SK-N-SH treated with all-trans-retinoic acid at 6 μM for 48 hours (cell line): Measurements from ENCODE around the gene MIOX.

Experiments used
- ATAC-seq: fragments of 200-7000 bp; cut with Tn5 transposase; 3 replicates; pipeline ENCODE4 v1.9.1; 2020; ENCODE audit warnings: mild to moderate bottlenecking, moderate library complexity
- BACH2 ChIP-seq: fragments of 250-450 bp; sonication (Bioruptor Pico); IDR thresholded peaks from 2 replicates; pipeline ENCODE4 v1.9.0; 2021; ENCODE audit warnings: mild to moderate bottlenecking, borderline replicate concordance
- CREB5 ChIP-seq: fragments of 250-450 bp; sonication (Bioruptor Pico); IDR thresholded peaks from 2 replicates; pipeline ENCODE4 v1.5.1; 2020; ENCODE audit warnings: low read depth, mild to moderate bottlenecking, moderate library complexity
- CSDC2 ChIP-seq: fragments of 250-450 bp; sonication (Bioruptor Pico); IDR thresholded peaks from 2 replicates; pipeline ENCODE4 v1.5.0; 2020; ENCODE audit warnings: mild to moderate bottlenecking, moderate library complexity
- ESRRG ChIP-seq: fragments of 250-450 bp; sonication (Bioruptor Pico); IDR thresholded peaks from 2 replicates; pipeline ENCODE4 v1.6.1; 2021; ENCODE audit warnings: mild to moderate bottlenecking
- GLIS3 ChIP-seq: fragments of 250-450 bp; sonication (Bioruptor Pico); IDR thresholded peaks from 2 replicates; pipeline ENCODE4 v1.5.0; 2020; ENCODE audit warnings: mild to moderate bottlenecking, moderate library complexity
- OSR1 ChIP-seq: fragments of 250-450 bp; sonication (Bioruptor Pico); IDR thresholded peaks from 2 replicates; pipeline ENCODE4 v1.8.0; 2022; ENCODE audit warnings: moderate library complexity, mild to moderate bottlenecking, inconsistent platforms
- POU6F1 ChIP-seq: fragments of 250-450 bp; sonication (Bioruptor Pico); IDR thresholded peaks from 2 replicates; pipeline ENCODE4 v1.8.0; 2021; ENCODE audit warnings: low read depth, mild to moderate bottlenecking, moderate library complexity, borderline replicate concordance
- PPARA ChIP-seq: fragments of 250-450 bp; sonication (Bioruptor Pico); IDR thresholded peaks from 2 replicates; pipeline ENCODE4 v1.5.0; 2020; ENCODE audit warnings: mild to moderate bottlenecking, borderline replicate concordance
- RARB ChIP-seq: fragments of 250-450 bp; sonication (Bioruptor Pico); IDR thresholded peaks from 2 replicates; pipeline ENCODE4 v1.8.0; 2021; ENCODE audit warnings: mild to moderate bottlenecking, moderate library complexity
- SNAI2 ChIP-seq: fragments of 250-450 bp; sonication (Bioruptor Pico); IDR thresholded peaks from 2 replicates; pipeline ENCODE4 v1.5.0; 2020; ENCODE audit warnings: mild to moderate bottlenecking, moderate library complexity
- TCF4 ChIP-seq: fragments of 250-450 bp; sonication (Bioruptor Pico); IDR thresholded peaks from 2 replicates; pipeline ENCODE4 v1.8.0; 2021; ENCODE audit warnings: mild to moderate bottlenecking, moderate library complexity, borderline replicate concordance
- TOX ChIP-seq: fragments of 250-450 bp; sonication (Bioruptor Pico); IDR thresholded peaks from 2 replicates; pipeline ENCODE4 v1.8.0; 2021; ENCODE audit warnings: mild to moderate bottlenecking, moderate library complexity, borderline replicate concordance
- TSHZ2 ChIP-seq: fragments of 250-450 bp; sonication (Bioruptor Pico); IDR thresholded peaks from 2 replicates; pipeline ENCODE4 v1.5.0; 2020; ENCODE audit warnings: mild to moderate bottlenecking, moderate library complexity
- ZC3H10 ChIP-seq: fragments of 250-450 bp; sonication (Bioruptor Pico); IDR thresholded peaks from 2 replicates; pipeline ENCODE4 v1.5.1; 2021; ENCODE audit warnings: mild to moderate bottlenecking, moderate library complexity
- ZFP3 ChIP-seq: fragments of 250-450 bp; sonication (Bioruptor Pico); IDR thresholded peaks from 2 replicates; pipeline ENCODE4 v1.5.0; 2020; ENCODE audit warnings: mild to moderate bottlenecking, moderate library complexity
- ZFP30 ChIP-seq: fragments of 450-650 bp; formaldehyde crosslinking; IDR thresholded peaks from 2 replicates; pipeline ENCODE4 v1.5.0; 2022; ENCODE audit warnings: mild to moderate bottlenecking, moderate library complexity
- ZNF565 ChIP-seq: fragments of 450-650 bp; formaldehyde crosslinking; conservative IDR thresholded peaks from 2 replicates; pipeline ENCODE4 v1.5.0; 2020; ENCODE audit warnings: low read depth, mild to moderate bottlenecking, moderate library complexity
- ZNF70 ChIP-seq: fragments of 450-650 bp; formaldehyde crosslinking; IDR thresholded peaks from 2 replicates; pipeline ENCODE4 v1.5.0; 2020; ENCODE audit warnings: mild to moderate bottlenecking, moderate library complexity
- ZNF8 ChIP-seq: fragments of 450-650 bp; formaldehyde crosslinking; IDR thresholded peaks from 2 replicates; pipeline ENCODE4 v1.5.0; 2020; ENCODE audit warnings: mild to moderate bottlenecking, moderate library complexity
- TF ChIP-seq, protein P1 (sequence below): fragments of 250-450 bp; sonication (Bioruptor Pico); IDR thresholded peaks from 2 replicates; pipeline ENCODE4 v1.5.1; 2021; ENCODE audit warnings: mild to moderate bottlenecking, moderate library complexity
- TF ChIP-seq, protein P2 (sequence below): fragments of 250-450 bp; sonication (Bioruptor Pico); IDR thresholded peaks from 2 replicates; pipeline ENCODE4 v1.8.0; 2020; ENCODE audit warnings: mild to moderate bottlenecking, moderate library complexity, borderline replicate concordance

The MIOX gene

DNA sequence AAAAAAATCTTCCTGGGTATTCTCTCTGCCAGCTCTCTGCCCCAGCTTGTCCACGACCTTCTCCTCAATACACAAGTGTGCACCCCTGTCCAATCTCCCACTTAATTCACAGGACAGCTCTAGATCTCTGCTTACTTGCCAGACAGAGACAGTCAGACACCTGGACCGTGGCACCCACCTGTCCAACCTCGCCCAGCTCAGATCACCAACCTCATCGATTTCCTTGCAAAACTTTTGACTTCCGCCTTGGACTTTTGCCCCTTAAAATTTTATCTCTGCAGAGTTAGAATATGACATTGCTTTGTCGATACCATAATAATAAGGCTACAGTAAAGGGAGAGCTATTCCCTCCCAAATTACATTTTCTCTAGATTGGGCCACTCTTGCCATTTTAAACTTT, 10.4 kb downstream of the MIOX start:
- ATAC-seq: no peak
- TF ChIP-seq TCF4 (CRISPR knock-in tag) (no peak), GLIS3 (no peak)

GRCh38 chr22:50498322-50498890, 11.7 kb downstream of the MIOX start:
- TF ChIP-seq ZNF70 (CRISPR knock-in tag): no peak
- TF ChIP-seq TCF4 (CRISPR knock-in tag): no peak
- TF ChIP-seq CSDC2: no peak
- TF ChIP-seq BACH2 (CRISPR knock-in tag): no peak
- TF ChIP-seq GLIS3: no peak
- TF ChIP-seq ZNF565 (CRISPR knock-in tag): no peak
- TF ChIP-seq SNAI2 (CRISPR knock-in tag): no peak
- TF ChIP-seq ZC3H10 (CRISPR knock-in tag): no peak
- peak; percentile 95 for ATAC-seq

- no peak for TF ChIP-seq SNAI2 (CRISPR knock-in tag)
- TF ChIP-seq, protein P1, sequence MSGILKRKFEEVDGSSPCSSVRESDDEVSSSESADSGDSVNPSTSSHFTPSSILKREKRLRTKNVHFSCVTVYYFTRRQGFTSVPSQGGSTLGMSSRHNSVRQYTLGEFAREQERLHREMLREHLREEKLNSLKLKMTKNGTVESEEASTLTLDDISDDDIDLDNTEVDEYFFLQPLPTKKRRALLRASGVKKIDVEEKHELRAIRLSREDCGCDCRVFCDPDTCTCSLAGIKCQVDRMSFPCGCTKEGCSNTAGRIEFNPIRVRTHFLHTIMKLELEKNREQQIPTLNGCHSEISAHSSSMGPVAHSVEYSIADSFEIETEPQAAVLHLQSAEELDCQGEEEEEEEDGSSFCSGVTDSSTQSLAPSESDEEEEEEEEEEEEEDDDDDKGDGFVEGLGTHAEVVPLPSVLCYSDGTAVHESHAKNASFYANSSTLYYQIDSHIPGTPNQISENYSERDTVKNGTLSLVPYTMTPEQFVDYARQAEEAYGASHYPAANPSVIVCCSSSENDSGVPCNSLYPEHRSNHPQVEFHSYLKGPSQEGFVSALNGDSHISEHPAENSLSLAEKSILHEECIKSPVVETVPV (CRISPR knock-in tag): no peak
- TF ChIP-seq CREB5 (CRISPR knock-in tag): no peak
- TF ChIP-seq ZFP30 (CRISPR knock-in tag): no peak
- no peak for TF ChIP-seq ZNF70 (CRISPR knock-in tag)
- no peak for TF ChIP-seq ZNF8
- TF ChIP-seq, protein P2, sequence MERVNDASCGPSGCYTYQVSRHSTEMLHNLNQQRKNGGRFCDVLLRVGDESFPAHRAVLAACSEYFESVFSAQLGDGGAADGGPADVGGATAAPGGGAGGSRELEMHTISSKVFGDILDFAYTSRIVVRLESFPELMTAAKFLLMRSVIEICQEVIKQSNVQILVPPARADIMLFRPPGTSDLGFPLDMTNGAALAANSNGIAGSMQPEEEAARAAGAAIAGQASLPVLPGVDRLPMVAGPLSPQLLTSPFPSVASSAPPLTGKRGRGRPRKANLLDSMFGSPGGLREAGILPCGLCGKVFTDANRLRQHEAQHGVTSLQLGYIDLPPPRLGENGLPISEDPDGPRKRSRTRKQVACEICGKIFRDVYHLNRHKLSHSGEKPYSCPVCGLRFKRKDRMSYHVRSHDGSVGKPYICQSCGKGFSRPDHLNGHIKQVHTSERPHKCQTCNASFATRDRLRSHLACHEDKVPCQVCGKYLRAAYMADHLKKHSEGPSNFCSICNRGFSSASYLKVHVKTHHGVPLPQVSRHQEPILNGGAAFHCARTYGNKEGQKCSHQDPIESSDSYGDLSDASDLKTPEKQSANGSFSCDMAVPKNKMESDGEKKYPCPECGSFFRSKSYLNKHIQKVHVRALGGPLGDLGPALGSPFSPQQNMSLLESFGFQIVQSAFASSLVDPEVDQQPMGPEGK (CRISPR knock-in tag): no peak
- no peak for TF ChIP-seq GLIS3
- TF ChIP-seq OSR1: no peak
- no peak for TF ChIP-seq ZC3H10 (CRISPR knock-in tag)
- TF ChIP-seq RARB: no peak
- no peak for TF ChIP-seq TCF4 (CRISPR knock-in tag)
- TF ChIP-seq ZFP3 (CRISPR knock-in tag): no peak
- no peak for TF ChIP-seq POU6F1
- TF ChIP-seq PPARA (CRISPR knock-in tag): no peak
- TF ChIP-seq TSHZ2 (CRISPR knock-in tag): no peak
- no peak for TF ChIP-seq CSDC2
- TF ChIP-seq TOX (CRISPR knock-in tag): no peak
- no peak for TF ChIP-seq ESRRG
- ATAC-seq: no peak
These were observed 13.8 kb downstream of the MIOX start for GRCh38 chr22:50500452-50500851.

- ATAC-seq: no peak
- TF ChIP-seq TSHZ2 (CRISPR knock-in tag): no peak
- no peak for TF ChIP-seq ESRRG
- no peak for TF ChIP-seq BACH2 (CRISPR knock-in tag)
- no peak for TF ChIP-seq OSR1
- no peak for TF ChIP-seq ZFP30 (CRISPR knock-in tag)
- TF ChIP-seq CREB5 (CRISPR knock-in tag): no peak
These were observed 15.4 kb downstream of the MIOX start for GRCh38 chr22:50502096-50502495.
